ENCODE results near the gene ITGB5. TPM values are rescaled to one million over a fixed set of nuclear protein-coding genes. Genes with fewer than 3 reads are reported as not detected.

Gene ITGB5
- total RNA-seq, 1 donor from 2014 or later: 139 TPM

- Mint-ChIP-seq H3K36me3 (ENCODE audit: low read depth, unreplicated experiment) (no peaks in the 10 kb centered on the region), H3K27ac (ENCODE audit: unreplicated experiment) (no peak overlapping the region), H3K27me3 (ENCODE audit: low read depth, unreplicated experiment) (peaks cover 9% of the 10 kb centered on the region), H3K4me3 (ENCODE audit: unreplicated experiment) (no peak overlapping the region), H3K9me3 (ENCODE audit: unreplicated experiment) (no peaks in the 10 kb centered on the region), H3K4me1 (ENCODE audit: low read depth, unreplicated experiment) (peaks cover 10% of the 10 kb centered on the region)
- Histone ChIP-seq H3K4me1 (ENCODE audit: insufficient read depth, low read length) (no peaks in the 10 kb centered on the region), H3K27ac (ENCODE audit: low read depth, low read length) (no peak overlapping the region), H2AFZ (ENCODE audit: low read depth, low read length) (no peak overlapping the region), H3K9me3 (ENCODE audit: insufficient read depth, low read depth, low read length) (no peaks in the 10 kb centered on the region), H3K36me3 (ENCODE audit: insufficient read depth, low read length) (no peaks in the 10 kb centered on the region), H3K4me3 (ENCODE audit: insufficient read depth, low read depth, low read length) (no peak overlapping the region), H3K4me2 (ENCODE audit: low read length) (no peak overlapping the region), H3K27me3 (ENCODE audit: insufficient read depth, low read length) (no peaks in the 10 kb centered on the region), H3K9ac (ENCODE audit: low read length) (no peak overlapping the region), H4K20me1 (ENCODE audit: insufficient read depth, low read length) (no peaks in the 10 kb centered on the region), H3K79me2 (ENCODE audit: insufficient read depth, low read length) (no peaks in the 10 kb centered on the region)
- TF ChIP-seq EZH2 (IDR thresholded peaks at IDR 0.05; ENCODE audit: insufficient read depth, low read length) (no peak), CTCF (IDR thresholded peaks at IDR 0.05; ENCODE audit: insufficient read depth, low read depth, low read length) (no peak)
- DNase-seq (ENCODE audit: low read depth) (no peak), FAIRE-seq (no peak)
Observed at GRCh38 chr3:124918524-124918923, 31.4 kb upstream of the ITGB5 start.

- H3K9me3 Mint-ChIP-seq (ENCODE audit: unreplicated experiment): no peaks in the 10 kb centered on the region
- H3K27ac Mint-ChIP-seq (ENCODE audit: unreplicated experiment): no peak overlapping the region
- Histone ChIP-seq H3K36me3 (ENCODE audit: insufficient read depth, low read length) (no peaks in the 10 kb centered on the region), H2AFZ (ENCODE audit: low read depth, low read length) (no peak overlapping the region), H3K4me2 (ENCODE audit: low read length) (no peak overlapping the region), H3K27me3 (ENCODE audit: insufficient read depth, low read length) (no peaks in the 10 kb centered on the region), H3K27ac (ENCODE audit: low read depth, low read length) (no peak overlapping the region), H3K9ac (ENCODE audit: low read length) (no peak overlapping the region), H3K4me1 (ENCODE audit: insufficient read depth, low read length) (no peaks in the 10 kb centered on the region), H3K4me3 (ENCODE audit: insufficient read depth, low read depth, low read length) (no peak overlapping the region), H3K79me2 (ENCODE audit: insufficient read depth, low read length) (no peaks in the 10 kb centered on the region), H4K20me1 (ENCODE audit: insufficient read depth, low read length) (no peaks in the 10 kb centered on the region), H3K9me3 (ENCODE audit: insufficient read depth, low read depth, low read length) (no peaks in the 10 kb centered on the region)
- DNase-seq (ENCODE audit: low read depth) (no peak), FAIRE-seq (no peak)
- H3K36me3 Mint-ChIP-seq (ENCODE audit: low read depth, unreplicated experiment): no peaks in the 10 kb centered on the region
- H3K4me1 Mint-ChIP-seq (ENCODE audit: low read depth, unreplicated experiment): peaks cover 10% of the 10 kb centered on the region
- TF ChIP-seq EZH2 (IDR thresholded peaks at IDR 0.05; ENCODE audit: insufficient read depth, low read length) (no peak), CTCF (IDR thresholded peaks at IDR 0.05; ENCODE audit: insufficient read depth, low read depth, low read length) (no peak)
- peaks cover 11% of the 10 kb centered on the region for H3K27me3 Mint-ChIP-seq (ENCODE audit: low read depth, unreplicated experiment)
- H3K4me3 Mint-ChIP-seq (ENCODE audit: unreplicated experiment): no peak overlapping the region
Observed at GRCh38 chr3:124916837-124917409, 29.8 kb upstream of the ITGB5 start.

- Mint-ChIP-seq H3K27me3 (ENCODE audit: low read depth, unreplicated experiment) (peaks cover 10% of the 10 kb centered on the region), H3K36me3 (ENCODE audit: low read depth, unreplicated experiment) (no peaks in the 10 kb centered on the region), H3K4me1 (ENCODE audit: low read depth, unreplicated experiment) (peaks cover 10% of the 10 kb centered on the region), H3K9me3 (ENCODE audit: unreplicated experiment) (no peaks in the 10 kb centered on the region), H3K27ac (ENCODE audit: unreplicated experiment) (no peak overlapping the region), H3K4me3 (ENCODE audit: unreplicated experiment) (no peak overlapping the region)
- no peaks in the 10 kb centered on the region for H3K9me3 ChIP-seq (ENCODE audit: insufficient read depth, low read depth, low read length)
- H2AFZ ChIP-seq (ENCODE audit: low read depth, low read length): no peak overlapping the region
- H3K27me3 ChIP-seq (ENCODE audit: insufficient read depth, low read length): no peaks in the 10 kb centered on the region
- DNase-seq (ENCODE audit: low read depth): no peak
- H3K9ac ChIP-seq (ENCODE audit: low read length): no peak overlapping the region
- H3K27ac ChIP-seq (ENCODE audit: low read depth, low read length): no peak overlapping the region
- no peaks in the 10 kb centered on the region for H3K36me3 ChIP-seq (ENCODE audit: insufficient read depth, low read length)
- no peak overlapping the region for H3K4me2 ChIP-seq (ENCODE audit: low read length)
- no peaks in the 10 kb centered on the region for H3K4me1 ChIP-seq (ENCODE audit: insufficient read depth, low read length)
- no peaks in the 10 kb centered on the region for H4K20me1 ChIP-seq (ENCODE audit: insufficient read depth, low read length)
- no peaks in the 10 kb centered on the region for H3K79me2 ChIP-seq (ENCODE audit: insufficient read depth, low read length)
- H3K4me3 ChIP-seq (ENCODE audit: insufficient read depth, low read depth, low read length): no peak overlapping the region
- FAIRE-seq: no peak
- TF ChIP-seq EZH2 (IDR thresholded peaks at IDR 0.05; ENCODE audit: insufficient read depth, low read length) (no peak), CTCF (IDR thresholded peaks at IDR 0.05; ENCODE audit: insufficient read depth, low read depth, low read length) (no peak)
Observed at GRCh38 chr3:124915254-124915653, 28.1 kb upstream of the ITGB5 start.
